NB4 (cell line): ENCODE measurements around the gene CDC27.
"Not testable (repeated sequence)": the region's sequence is repeated elsewhere in the genome, so short reads cannot be mapped to it uniquely, and the experiment has no call there.

ENCODE experiments used
- DNase-seq: peaks from one replicate; pipeline ENCODE4 v3.0.0; 2010; ENCODE audit warnings: low read depth
- H3K4me3 ChIP-seq: one replicate; pipeline ENCODE4 v1.5.1; 2011; ENCODE audit warnings: mild to moderate bottlenecking, low read depth, low read length, moderate library complexity
- CTCF ChIP-seq: IDR thresholded peaks from one replicate; pipeline ENCODE4 v1.5.1; 2012; ENCODE audit warnings: low read depth, low read length
- MAX ChIP-seq: IDR thresholded peaks from 2 replicates; pipeline ENCODE4 v1.6.1; 2011; ENCODE audit warnings: low read depth, low read length
- MYC ChIP-seq: IDR thresholded peaks from 2 replicates; pipeline ENCODE4 v1.6.1; 2011; ENCODE audit warnings: low read depth, low read length
- POLR2A ChIP-seq: IDR thresholded peaks from 2 replicates; pipeline ENCODE4 v1.6.1; 2011; ENCODE audit warnings: mild to moderate bottlenecking; ENCODE audit not compliant: insufficient read length; ENCODE audit errors: extremely low read depth

The CDC27 gene

DNA sequence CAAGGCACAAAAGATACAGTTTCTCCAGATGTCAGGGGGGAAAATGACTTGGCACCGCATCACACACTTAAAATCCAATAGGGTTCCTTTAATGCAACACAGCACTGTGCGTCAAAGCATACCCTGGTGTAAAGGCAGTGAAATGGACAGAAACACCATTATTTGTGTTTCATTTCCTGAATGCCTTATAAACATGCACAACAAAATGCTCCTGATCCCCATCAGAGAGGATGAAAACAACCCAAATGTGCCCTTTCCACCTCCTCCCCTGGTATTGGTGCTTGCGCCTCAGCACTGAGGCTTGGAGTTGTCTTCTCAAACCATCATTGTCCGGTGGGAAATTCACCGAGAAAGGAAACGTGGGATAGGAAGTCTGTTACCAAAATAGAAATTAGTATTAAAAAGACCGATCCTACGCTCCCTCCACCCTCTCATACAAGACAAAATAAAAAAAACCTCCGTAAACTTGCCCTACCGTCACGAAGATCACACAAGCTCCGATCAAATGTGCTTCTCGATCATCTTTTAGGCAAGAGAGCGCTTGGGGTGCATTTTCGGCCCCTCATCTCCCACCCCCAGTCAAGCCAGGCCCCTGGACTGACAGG lies 722 bp downstream of the CDC27 start:
- H3K4me3 ChIP-seq: peak overlapping the region; percentile 88
- 0 out of 2 replicates have a peak, but pooled peaks have one; percentile 7 for TF ChIP-seq MAX
- TF ChIP-seq MYC: peak; percentile 28
- no peak for TF ChIP-seq CTCF
- TF ChIP-seq POLR2A: no peak
- peak; percentile 46 for DNase-seq

DNA sequence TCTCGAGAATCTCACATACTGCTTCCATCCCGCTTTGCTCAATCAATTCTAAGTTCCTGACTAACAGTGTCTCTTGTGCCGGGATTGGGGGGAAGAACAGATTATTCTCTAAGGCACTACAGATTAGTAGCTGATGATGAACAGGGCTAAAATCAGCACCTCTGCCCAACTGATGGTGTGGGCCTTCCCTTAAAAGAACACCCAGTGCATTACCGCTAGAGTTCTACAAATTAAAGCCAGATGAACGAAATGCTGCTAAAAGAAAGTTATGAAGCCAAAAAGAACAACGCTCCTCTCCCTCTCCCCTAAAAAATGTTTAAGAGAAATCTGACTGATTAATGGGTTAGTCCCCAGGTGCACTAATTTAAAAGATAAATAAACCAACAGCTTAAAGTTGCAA lies 4.4 kb downstream of the CDC27 start:
- no peak overlapping the region for H3K4me3 ChIP-seq
- TF ChIP-seq CTCF (no peak), MAX (no peak), POLR2A (no peak), MYC (no peak)
- DNase-seq: no peak

DNA sequence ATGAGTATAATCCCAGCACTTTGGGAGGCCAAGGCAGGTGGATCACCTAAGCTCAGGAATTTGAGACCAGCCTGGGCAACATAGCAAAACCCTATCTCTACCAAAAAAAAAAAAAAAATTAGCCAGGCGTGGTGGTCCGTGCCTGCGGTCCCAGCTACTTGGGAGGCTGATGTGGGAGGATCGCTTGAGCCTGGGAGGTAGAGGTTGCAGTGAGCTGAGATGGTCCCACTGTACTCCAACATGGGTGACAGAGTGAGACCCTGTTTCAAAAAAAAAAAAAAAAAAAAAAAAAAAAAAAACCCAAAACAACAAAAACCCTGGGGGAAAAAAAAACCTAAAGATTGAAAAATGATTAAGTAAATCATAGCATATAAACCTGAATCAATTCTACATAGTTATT lies 8.1 kb downstream of the CDC27 start:
- H3K4me3 ChIP-seq, DNase-seq: not testable (repeated sequence)

DNA sequence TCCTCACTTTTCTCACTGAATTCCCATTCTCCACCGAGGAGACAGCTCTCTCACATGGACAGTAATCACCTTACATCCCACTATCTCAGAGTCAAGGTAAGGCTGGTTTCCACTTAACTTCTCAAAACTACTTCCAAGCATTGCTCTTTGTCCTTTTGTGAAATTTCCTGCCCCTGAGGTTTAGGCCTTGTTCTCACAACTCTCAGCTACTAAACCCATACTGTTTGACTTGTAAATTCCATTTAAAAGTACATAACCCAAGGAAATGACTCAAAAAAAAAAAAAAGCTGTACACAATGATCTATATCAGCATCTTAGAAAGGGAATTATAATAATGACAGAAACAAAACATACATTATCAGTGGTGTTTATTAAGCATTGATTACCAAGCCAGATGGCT lies 8.8 kb downstream of the CDC27 start:
- TF ChIP-seq MYC (no peak), MAX (no peak), CTCF (no peak), POLR2A (no peak)
- no peak overlapping the region for H3K4me3 ChIP-seq
- no peak for DNase-seq

- no peak for DNase-seq
- TF ChIP-seq POLR2A (no peak), MYC (no peak), MAX (no peak), CTCF (no peak)
- H3K4me3 ChIP-seq: no peak overlapping the region
These were observed 10.0 kb downstream of the CDC27 start for GRCh38 chr17:47179141-47179540.

DNA sequence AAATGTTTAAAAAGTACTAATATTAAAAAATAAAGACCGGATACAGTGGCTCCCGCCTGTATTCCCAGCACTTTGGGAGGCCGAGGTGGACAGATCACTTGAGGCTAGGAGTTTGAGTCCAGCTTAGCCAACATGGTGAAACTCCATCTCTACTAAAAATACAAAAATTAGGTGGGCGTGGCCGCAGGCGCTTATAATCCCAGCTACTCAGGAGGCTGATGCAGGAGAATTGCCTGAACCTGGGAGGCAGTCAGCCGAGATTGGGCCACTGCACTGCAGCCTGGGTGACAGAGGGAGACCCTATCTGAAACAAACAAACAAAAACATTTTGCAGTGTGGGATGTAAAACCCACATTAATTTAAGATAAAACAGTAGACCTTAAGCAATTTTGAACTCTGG lies 11.8 kb downstream of the CDC27 start:
- H3K4me3 ChIP-seq: no peak overlapping the region
- TF ChIP-seq MAX (no peak), MYC (no peak)
- DNase-seq: no peak

- TF ChIP-seq POLR2A (no peak), MAX (no peak), MYC (no peak), CTCF (no peak)
- H3K4me3 ChIP-seq: no peak overlapping the region
- DNase-seq: no peak
These were observed 12.7 kb downstream of the CDC27 start for GRCh38 chr17:47176389-47176826.

- DNase-seq, H3K4me3 ChIP-seq: not testable (repeated sequence)
These were observed 14.3 kb downstream of the CDC27 start for GRCh38 chr17:47174823-47175222.
